HepG2 (cell line): ENCODE measurements around the gene STAT1.

ENCODE experiments used
- HNF4G ChIP-seq, 2 experiments: sonication (generic) in 1 of 2; formaldehyde crosslinking in 1 of 2; IDR thresholded peaks; 2 replicates each; pipeline versions ENCODE4 v1.4.0 to v1.6.1; 2011 to 2020; ENCODE audit warnings: borderline replicate concordance in 2 of 2, low read depth in 2 of 2, mild to moderate bottlenecking in 2 of 2, low read length in 1 of 2, missing genetic modification reagents in 1 of 2, moderate library complexity in 1 of 2
- KDM3A ChIP-seq: IDR thresholded peaks from 2 replicates; pipeline ENCODE4 v1.6.1; 2018; ENCODE audit warnings: low read depth, missing compliant biosample characterization
- MTA1 ChIP-seq: sonication (generic); formaldehyde crosslinking; IDR thresholded peaks from 2 replicates; pipeline ENCODE4 v1.4.0; 2020; ENCODE audit warnings: missing genetic modification reagents, mild to moderate bottlenecking, borderline replicate concordance
- ZFAT ChIP-seq: sonication (generic); formaldehyde crosslinking; conservative IDR thresholded peaks from 2 replicates; pipeline ENCODE4 v1.8.1; 2023; ENCODE audit warnings: missing genetic modification reagents, inconsistent platforms
- ZNF292 ChIP-seq: sonication (generic); formaldehyde crosslinking; IDR thresholded peaks from 2 replicates; pipeline ENCODE4 v1.8.1; 2022; ENCODE audit warnings: mild to moderate bottlenecking, low read depth, missing genetic modification reagents, borderline replicate concordance
- TF ChIP-seq, protein P1 (sequence below): sonication (generic); formaldehyde crosslinking; IDR thresholded peaks from 2 replicates; pipeline ENCODE4 v1.5.0; 2020; ENCODE audit warnings: mild to moderate bottlenecking, missing genetic modification reagents, moderate library complexity
- TF ChIP-seq, protein P2 (sequence below): sonication (generic); formaldehyde crosslinking; IDR thresholded peaks from 2 replicates; pipeline ENCODE4 v1.4.0; 2020; ENCODE audit warnings: mild to moderate bottlenecking, missing genetic modification reagents

GRCh38 chr2:190920085-190920484 lies 93.9 kb downstream of the STAT1 start:
- TF ChIP-seq KDM3A (CRISPR knock-in tag) (no peak), ZNF292 (CRISPR knock-in tag) (no peak), ZFAT (CRISPR knock-in tag) (no peak), MTA1 (CRISPR knock-in tag) (no peak), HNF4G (IDR thresholded peaks at IDR 0.05; ENCODE audit: borderline replicate concordance, low read depth, low read length) (no peak), HNF4G (CRISPR knock-in tag; IDR thresholded peaks at IDR 0.05; ENCODE audit: borderline replicate concordance, low read depth) (no peak)
- TF ChIP-seq, protein P1, sequence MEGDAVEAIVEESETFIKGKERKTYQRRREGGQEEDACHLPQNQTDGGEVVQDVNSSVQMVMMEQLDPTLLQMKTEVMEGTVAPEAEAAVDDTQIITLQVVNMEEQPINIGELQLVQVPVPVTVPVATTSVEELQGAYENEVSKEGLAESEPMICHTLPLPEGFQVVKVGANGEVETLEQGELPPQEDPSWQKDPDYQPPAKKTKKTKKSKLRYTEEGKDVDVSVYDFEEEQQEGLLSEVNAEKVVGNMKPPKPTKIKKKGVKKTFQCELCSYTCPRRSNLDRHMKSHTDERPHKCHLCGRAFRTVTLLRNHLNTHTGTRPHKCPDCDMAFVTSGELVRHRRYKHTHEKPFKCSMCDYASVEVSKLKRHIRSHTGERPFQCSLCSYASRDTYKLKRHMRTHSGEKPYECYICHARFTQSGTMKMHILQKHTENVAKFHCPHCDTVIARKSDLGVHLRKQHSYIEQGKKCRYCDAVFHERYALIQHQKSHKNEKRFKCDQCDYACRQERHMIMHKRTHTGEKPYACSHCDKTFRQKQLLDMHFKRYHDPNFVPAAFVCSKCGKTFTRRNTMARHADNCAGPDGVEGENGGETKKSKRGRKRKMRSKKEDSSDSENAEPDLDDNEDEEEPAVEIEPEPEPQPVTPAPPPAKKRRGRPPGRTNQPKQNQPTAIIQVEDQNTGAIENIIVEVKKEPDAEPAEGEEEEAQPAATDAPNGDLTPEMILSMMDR (CRISPR knock-in tag), result no peak
- TF ChIP-seq, protein P2, sequence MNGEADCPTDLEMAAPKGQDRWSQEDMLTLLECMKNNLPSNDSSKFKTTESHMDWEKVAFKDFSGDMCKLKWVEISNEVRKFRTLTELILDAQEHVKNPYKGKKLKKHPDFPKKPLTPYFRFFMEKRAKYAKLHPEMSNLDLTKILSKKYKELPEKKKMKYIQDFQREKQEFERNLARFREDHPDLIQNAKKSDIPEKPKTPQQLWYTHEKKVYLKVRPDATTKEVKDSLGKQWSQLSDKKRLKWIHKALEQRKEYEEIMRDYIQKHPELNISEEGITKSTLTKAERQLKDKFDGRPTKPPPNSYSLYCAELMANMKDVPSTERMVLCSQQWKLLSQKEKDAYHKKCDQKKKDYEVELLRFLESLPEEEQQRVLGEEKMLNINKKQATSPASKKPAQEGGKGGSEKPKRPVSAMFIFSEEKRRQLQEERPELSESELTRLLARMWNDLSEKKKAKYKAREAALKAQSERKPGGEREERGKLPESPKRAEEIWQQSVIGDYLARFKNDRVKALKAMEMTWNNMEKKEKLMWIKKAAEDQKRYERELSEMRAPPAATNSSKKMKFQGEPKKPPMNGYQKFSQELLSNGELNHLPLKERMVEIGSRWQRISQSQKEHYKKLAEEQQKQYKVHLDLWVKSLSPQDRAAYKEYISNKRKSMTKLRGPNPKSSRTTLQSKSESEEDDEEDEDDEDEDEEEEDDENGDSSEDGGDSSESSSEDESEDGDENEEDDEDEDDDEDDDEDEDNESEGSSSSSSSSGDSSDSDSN, result no peak
